B cell (primary cell): ENCODE measurements around the gene GADL1. TPM values are rescaled to one million over a fixed set of nuclear protein-coding genes. Genes with fewer than 3 reads are reported as not detected.

Source experiments
- ATAC-seq: fragments of 200-7000 bp; cut with Tn5 transposase; one replicate; pipeline ENCODE4 v1.10.0; 2021; ENCODE audit warnings: low read depth, mild to moderate bottlenecking, moderate number of reproducible peaks, moderate library complexity
- CTCF ChIA-PET: fragments of 350-600 bp; sonication (Branson Sonifier 250); formaldehyde crosslinking; loops from one replicate; lab custom pipeline; 2021; ENCODE audit warnings: antibody characterized with exemption, inconsistent platforms; lab: Charles Lee
- POLR2A ChIA-PET: fragments of 350-600 bp; sonication (Branson Sonifier 250); formaldehyde crosslinking; loops from one replicate; lab custom pipeline; 2021; ENCODE audit warnings: antibody characterized with exemption; lab: Charles Lee
- DNase-seq: peaks from one replicate; pipeline ENCODE4 v3.0.0; 2013
- H2AFZ ChIP-seq: 2 replicates; pipeline ENCODE4 v1.6.1; 2012; ENCODE audit warnings: mild to moderate bottlenecking, low read depth, low read length; ENCODE audit not compliant: insufficient read depth, poor library complexity, severe bottlenecking
- H3K27ac ChIP-seq, 2 donors: 1 replicate in 1 of 2; 2 replicates in 1 of 2; pipeline ENCODE4 v1.5.1; 2012 to 2013; ENCODE audit warnings: low read length in 2 of 2, mild to moderate bottlenecking in 2 of 2, moderate library complexity in 1 of 2
- H3K27me3 ChIP-seq, 4 experiments: fragments of 200-600 bp in 1 of 4; sonication (generic) in 1 of 4; replicated peaks in 1 of 4; 1 replicate in 2 of 4; 2 replicates in 2 of 4; pipeline versions ENCODE4 v1.6.1 to v1.7.0; 2013 to 2016; ENCODE audit warnings: low read length in 3 of 4, mild to moderate bottlenecking in 2 of 4, mixed read lengths in 1 of 4, moderate library complexity in 1 of 4; ENCODE audit not compliant: insufficient read depth in 4 of 4, control insufficient read depth in 3 of 4; ENCODE audit errors: control extremely low read depth in 1 of 4
- H3K36me3 ChIP-seq, 2 experiments: replicated peaks in 1 of 2; 1 replicate in 1 of 2; 2 replicates in 1 of 2; pipeline versions ENCODE4 v1.6.1 to v1.7.1; 2013; ENCODE audit warnings: low read length in 1 of 2; ENCODE audit not compliant: insufficient read depth in 2 of 2, control insufficient read depth in 1 of 2; ENCODE audit errors: control extremely low read depth in 1 of 2, extremely low read depth in 1 of 2
- H3K4me1 ChIP-seq, 2 donors: fragments of 200-600 bp in 1 of 2; sonication (generic) in 1 of 2; 1 replicate in 1 of 2; 2 replicates in 1 of 2; pipeline versions ENCODE4 v1.5.1 to v1.6.1; 2013 to 2017; ENCODE audit warnings: low read length in 2 of 2; ENCODE audit not compliant: control insufficient read depth in 2 of 2, insufficient read depth in 2 of 2
- H3K4me2 ChIP-seq: replicated peaks from 2 replicates; pipeline ENCODE3; 2012; ENCODE audit warnings: mild to moderate bottlenecking, low read depth, low read length; ENCODE audit not compliant: poor library complexity, severe bottlenecking
- H3K4me3 ChIP-seq, 5 experiments: fragments of 200-600 bp in 1 of 5; sonication (generic) in 1 of 5; 1 replicate in 3 of 5; 2 replicates in 2 of 5; pipeline versions ENCODE4 v1.5.1 to v1.7.0; 2011 to 2016; ENCODE audit warnings: low read length in 4 of 5, mild to moderate bottlenecking in 4 of 5, low read depth in 2 of 5, control low read depth in 1 of 5, moderate library complexity in 1 of 5; ENCODE audit not compliant: insufficient read depth in 1 of 5; ENCODE audit errors: control extremely low read depth in 1 of 5, extremely low read depth in 1 of 5
- H3K79me2 ChIP-seq: fragments of 200-600 bp; sonication (generic); one replicate; pipeline ENCODE4 v1.6.0; 2016; ENCODE audit warnings: low read length; ENCODE audit not compliant: control insufficient read depth, insufficient read depth
- H3K9ac ChIP-seq: fragments of 200-600 bp; sonication (generic); 2 replicates; pipeline ENCODE4 v1.6.1; 2017; ENCODE audit warnings: mild to moderate bottlenecking, low read length, moderate library complexity
- H3K9me3 ChIP-seq, 3 donors: one replicate each; pipeline versions ENCODE4 v1.6.1 to v1.7.1; 2013; ENCODE audit warnings: low read length in 2 of 3; ENCODE audit not compliant: control insufficient read depth in 2 of 3, insufficient read depth in 1 of 3; ENCODE audit errors: control extremely low read depth in 1 of 3
- H4K20me1 ChIP-seq: 2 replicates; pipeline ENCODE4 v1.6.0; 2012; ENCODE audit warnings: mild to moderate bottlenecking, low read length; ENCODE audit not compliant: insufficient read depth, control insufficient read depth, poor library complexity, severe bottlenecking
- H3K27ac Mint-ChIP-seq: one replicate; pipeline ENCODE4 v1.8.0; 2021; ENCODE audit warnings: mixed read lengths
- H3K27me3 Mint-ChIP-seq: one replicate; pipeline ENCODE4 v1.8.0; 2021; ENCODE audit warnings: mixed read lengths
- H3K4me1 Mint-ChIP-seq: one replicate; pipeline ENCODE4 v1.8.0; 2021; ENCODE audit warnings: mixed read lengths
- H3K4me3 Mint-ChIP-seq: one replicate; pipeline ENCODE4 v1.8.0; 2021; ENCODE audit warnings: mixed read lengths
- H3K9me3 Mint-ChIP-seq: one replicate; pipeline ENCODE4 v1.8.0; 2022; ENCODE audit warnings: mixed read lengths; ENCODE audit not compliant: insufficient read depth
- CTCF ChIP-seq: fragments of 200-600 bp; IDR thresholded peaks from one replicate; pipeline ENCODE4 v1.8.0; 2022; ENCODE audit warnings: antibody characterized with exemption, mild to moderate bottlenecking
- EZH2 ChIP-seq: IDR thresholded peaks from 2 replicates; pipeline ENCODE4 v1.6.1; 2012; ENCODE audit warnings: borderline replicate concordance, low read depth, mild to moderate bottlenecking, moderate library complexity, low read length; ENCODE audit not compliant: insufficient read depth, poor library complexity, severe bottlenecking
- WGBS: methylation state at CpG from one replicate; pipeline ENCODE4 v1.1.5; 2013; ENCODE audit warnings: missing lambda C conversion rate; ENCODE audit not compliant: insufficient coverage; 5-methylcytosine and 5-hydroxymethylcytosine counted together
- intact Hi-C: fragments of 100-400 bp; cut with micrococcal nuclease; formaldehyde crosslinking; loops from one replicate; pipeline ENCODE4 v1.10.0; 2022
- polyA plus RNA-seq: library from polyadenylated mRNA; depleted of rRNA; stranded (reverse); fragments of >200 nt; gene quantifications from 2 replicates; pipeline ENCODE4 v1.2.3, GENCODE V29; 2012
- total RNA-seq, 2 donors: library from RNA; stranded (reverse); fragments of 120-200 nt in 1 of 2; gene quantifications; 1 replicate in 1 of 2; 2 replicates in 1 of 2; pipeline versions ENCODE4 v1.2.3 to v1.2.4, GENCODE V29; 2013 to 2022

The GADL1 gene
- total and polyA plus RNA-seq, 2 donors (not counting 1 experiment from before 2014, with no cell fraction given), result not detected

DNA sequence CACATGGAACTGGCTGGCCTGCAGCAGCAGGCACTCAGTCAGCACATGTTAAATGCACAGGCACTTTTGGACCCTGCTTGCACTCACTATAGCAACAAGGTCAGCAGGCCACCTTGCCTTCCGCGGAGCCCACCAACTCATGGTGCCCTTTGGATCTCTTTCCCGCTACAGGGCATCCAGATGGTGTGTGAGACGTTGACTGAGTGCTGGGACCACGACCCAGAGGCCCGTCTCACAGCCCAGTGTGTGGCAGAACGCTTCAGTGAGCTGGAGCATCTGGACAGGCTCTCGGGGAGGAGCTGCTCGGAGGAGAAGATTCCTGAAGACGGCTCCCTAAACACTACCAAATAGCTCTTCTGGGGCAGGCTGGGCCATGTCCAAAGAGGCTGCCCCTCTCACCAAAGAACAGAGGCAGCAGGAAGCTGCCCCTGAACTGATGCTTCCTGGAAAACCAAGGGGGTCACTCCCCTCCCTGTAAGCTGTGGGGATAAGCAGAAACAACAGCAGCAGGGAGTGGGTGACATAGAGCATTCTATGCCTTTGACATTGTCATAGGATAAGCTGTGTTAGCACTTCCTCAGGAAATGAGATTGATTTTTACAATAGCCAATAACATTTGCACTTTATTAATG, 203.1 kb downstream of the GADL1 start:
- no peak overlapping the region for H3K4me3 ChIP-seq
- Mint-ChIP-seq H3K9me3 (no peaks in the 10 kb centered on the region), H3K27ac (peak overlapping the region; percentile 87), H3K27me3 (no peaks in the 10 kb centered on the region), H3K4me1 (peaks cover 74% of the 10 kb centered on the region), H3K4me3 (no peak overlapping the region)
- ATAC-seq (no peak), DNase-seq (no peak)
- H3K27me3 ChIP-seq, result no peaks in the 10 kb centered on the region
- no peak for TF ChIP-seq EZH2
- no peak for TF ChIP-seq CTCF
- peak overlapping the region in 1 of 2 donors; percentile 82 for H3K27ac ChIP-seq
- no peak overlapping the region for H3K4me2 ChIP-seq
- intact Hi-C loops, result loop anchor here (5.0 kb wide), 2 partner anchors 34 to 254 kb away; no protein-coding TSS in a partner anchor
- H2AFZ ChIP-seq, result no peak overlapping the region
- ChIA-PET CTCF (interaction anchor here (0.8 to 9.2 kb wide), 13 partner anchors 31 to 650 kb away, joined by 3 to 113 read pairs (median 4); no protein-coding TSS in a partner anchor), POLR2A (no interaction called here)
- H4K20me1 ChIP-seq, result peaks cover 13% of the 10 kb centered on the region
- H3K9ac ChIP-seq, result no peak overlapping the region
- peaks cover 25 to 31% of the 10 kb centered on the region in 2 donors for H3K4me1 ChIP-seq
- 83% methylated on average over 7 of the region's 10 CpGs for WGBS
- H3K79me2 ChIP-seq, result peaks cover 18% of the 10 kb centered on the region
- no peaks in the 10 kb centered on the region for H3K9me3 ChIP-seq
- peaks cover 33 to 92% of the 10 kb centered on the region in 2 experiments for H3K36me3 ChIP-seq

- intact Hi-C loops, result loop anchor here (5.0 kb wide), 2 partner anchors 33 to 253 kb away; no protein-coding TSS in a partner anchor
- Histone ChIP-seq H3K36me3 (peaks cover 27 to 92% of the 10 kb centered on the region in 2 experiments), H4K20me1 (peaks cover 19% of the 10 kb centered on the region), H3K27ac (peak overlapping the region; percentile 23 to 82), H3K79me2 (peaks cover 23% of the 10 kb centered on the region), H3K27me3 (no peaks in the 10 kb centered on the region), H2AFZ (no peak overlapping the region), H3K4me3 (no peak overlapping the region), H3K4me1 (peaks cover 23 to 28% of the 10 kb centered on the region in 2 donors), H3K9ac (no peak overlapping the region), H3K4me2 (no peak overlapping the region), H3K9me3 (no peaks in the 10 kb centered on the region)
- ChIA-PET POLR2A (no interaction called here), CTCF (interaction anchor here (0.9 to 2.4 kb wide), 2 partner anchors 55 to 491 kb away, joined by 5 to 7 read pairs; no protein-coding TSS in a partner anchor)
- TF ChIP-seq EZH2 (no peak), CTCF (no peak)
- Mint-ChIP-seq H3K4me1 (peaks cover 65% of the 10 kb centered on the region), H3K9me3 (no peaks in the 10 kb centered on the region), H3K27ac (peak overlapping the region; percentile 87), H3K27me3 (no peaks in the 10 kb centered on the region), H3K4me3 (no peak overlapping the region)
- WGBS, result 100% methylated on average over 1 of the region's 2 CpGs
- ATAC-seq (no peak), DNase-seq (no peak)
These were observed 204.3 kb downstream of the GADL1 start for GRCh38 chr3:30690199-30690598.
